HepG2 (cell line): ENCODE results near the gene PDCD2. TPM values are rescaled to one million over a fixed set of nuclear protein-coding genes. Genes with fewer than 3 reads are reported as not detected.

Experiments used
- FOXO1 ChIP-seq: sonication (generic); formaldehyde crosslinking; IDR thresholded peaks from 2 replicates; pipeline ENCODE4 v1.4.0; 2020; ENCODE audit warnings: missing genetic modification reagents
- HDAC1 ChIP-seq: sonication (generic); formaldehyde crosslinking; IDR thresholded peaks from 2 replicates; pipeline ENCODE4 v1.5.1; 2020; ENCODE audit warnings: mild to moderate bottlenecking, missing genetic modification reagents
- HNRNPLL ChIP-seq: fragments of 200-400 bp; formaldehyde crosslinking; IDR thresholded peaks from 2 replicates; pipeline ENCODE4 v1.6.1; 2017; ENCODE audit warnings: mild to moderate bottlenecking, low read depth, low read length; ENCODE audit not compliant: poor library complexity, severe bottlenecking
- HOXA3 ChIP-seq: sonication (generic); formaldehyde crosslinking; IDR thresholded peaks from 2 replicates; pipeline ENCODE4 v1.5.0; 2020; ENCODE audit warnings: missing genetic modification reagents
- HOXA5 ChIP-seq: sonication (generic); formaldehyde crosslinking; IDR thresholded peaks from 2 replicates; pipeline ENCODE4 v1.4.0; 2020; ENCODE audit warnings: missing genetic modification reagents
- MIER2 ChIP-seq: IDR thresholded peaks from 2 replicates; pipeline ENCODE4 v1.6.1; 2016; ENCODE audit warnings: missing biosample characterization, missing genetic modification reagents
- MYC ChIP-seq: sonication (generic); formaldehyde crosslinking; IDR thresholded peaks from 2 replicates; pipeline ENCODE4 v1.9.0; 2021; ENCODE audit warnings: missing genetic modification reagents, borderline replicate concordance
- NFE2L1 ChIP-seq: sonication (generic); formaldehyde crosslinking; IDR thresholded peaks from 2 replicates; pipeline ENCODE4 v1.4.0; 2020; ENCODE audit warnings: missing genetic modification reagents, mild to moderate bottlenecking, borderline replicate concordance
- SP1 ChIP-seq, 2 experiments: fragments of 450-650 bp in 1 of 2; sonication (generic) in 1 of 2; formaldehyde crosslinking in 1 of 2; IDR thresholded peaks; 2 replicates each; pipeline versions ENCODE4 v1.4.0 to v1.6.1; 2016 to 2020; ENCODE audit warnings: missing genetic modification reagents in 1 of 2
- THAP11 ChIP-seq: IDR thresholded peaks from 2 replicates; pipeline ENCODE4 v1.6.1; 2016; ENCODE audit warnings: missing biosample characterization, missing genetic modification reagents
- ZFP36 ChIP-seq: fragments of 150-350 bp; IDR thresholded peaks from 2 replicates; pipeline ENCODE4 v1.6.1; 2018; ENCODE audit warnings: borderline replicate concordance, low read length, low read depth; ENCODE audit not compliant: partially characterized antibody
- ZNF562 ChIP-seq: sonication (generic); formaldehyde crosslinking; IDR thresholded peaks from 2 replicates; pipeline ENCODE4 v1.8.0; 2022; ENCODE audit warnings: missing genetic modification reagents, borderline replicate concordance
- polyA plus RNA-seq, 8 experiments: library from polyadenylated mRNA; depleted of rRNA in 3 of 8; stranded (reverse) in 7 of 8; unstranded in 1 of 8; fragments of >200 nt; fragmentation: Illumina TruSeq in 4 of 8; extraction: Trizol in 4 of 8; gene quantifications; 2 replicates each; pipeline versions ENCODE4 v1.2.1 to v1.2.3, GENCODE V29; 2011 to 2016; ENCODE audit warnings: low read depth in 4 of 8, missing spikeins in 1 of 8, mixed read lengths in 1 of 8; ENCODE audit not compliant: insufficient read depth in 1 of 8
- total RNA-seq, 5 experiments: library from RNA; depleted of rRNA; stranded (reverse); fragments of >200 nt; fragmentation: Illumina TruSeq; extraction: Trizol; gene quantifications; 2 replicates each; pipeline ENCODE4 v1.2.3, GENCODE V29; 2016; ENCODE audit warnings: low read depth in 1 of 5
- TF ChIP-seq, protein P1 (sequence below): sonication (generic); formaldehyde crosslinking; IDR thresholded peaks from 2 replicates; pipeline ENCODE4 v1.4.0; 2020; ENCODE audit warnings: mild to moderate bottlenecking, missing genetic modification reagents
- TF ChIP-seq, protein P2 (sequence below): sonication (generic); formaldehyde crosslinking; IDR thresholded peaks from 2 replicates; pipeline ENCODE4 v1.8.0; 2022; ENCODE audit warnings: low read depth, missing genetic modification reagents
- TF ChIP-seq, protein P3 (sequence below): sonication (generic); formaldehyde crosslinking; IDR thresholded peaks from 2 replicates; pipeline ENCODE4 v1.4.0; 2020; ENCODE audit warnings: missing genetic modification reagents, borderline replicate concordance
- TF ChIP-seq, protein P4 (sequence below): IDR thresholded peaks from 2 replicates; pipeline ENCODE4 v1.6.1; 2016; ENCODE audit warnings: low read depth, borderline replicate concordance
- TF ChIP-seq, protein P5 (sequence below): sonication (generic); formaldehyde crosslinking; conservative IDR thresholded peaks from 2 replicates; pipeline ENCODE4 v1.8.0; 2022; ENCODE audit warnings: missing genetic modification reagents

Gene PDCD2
- total and polyA plus RNA-seq, 2 of the 13 experiments (the other 11 are each of a cell fraction or from before 2014, with no cell fraction given): 83.6 to 133 TPM

DNA sequence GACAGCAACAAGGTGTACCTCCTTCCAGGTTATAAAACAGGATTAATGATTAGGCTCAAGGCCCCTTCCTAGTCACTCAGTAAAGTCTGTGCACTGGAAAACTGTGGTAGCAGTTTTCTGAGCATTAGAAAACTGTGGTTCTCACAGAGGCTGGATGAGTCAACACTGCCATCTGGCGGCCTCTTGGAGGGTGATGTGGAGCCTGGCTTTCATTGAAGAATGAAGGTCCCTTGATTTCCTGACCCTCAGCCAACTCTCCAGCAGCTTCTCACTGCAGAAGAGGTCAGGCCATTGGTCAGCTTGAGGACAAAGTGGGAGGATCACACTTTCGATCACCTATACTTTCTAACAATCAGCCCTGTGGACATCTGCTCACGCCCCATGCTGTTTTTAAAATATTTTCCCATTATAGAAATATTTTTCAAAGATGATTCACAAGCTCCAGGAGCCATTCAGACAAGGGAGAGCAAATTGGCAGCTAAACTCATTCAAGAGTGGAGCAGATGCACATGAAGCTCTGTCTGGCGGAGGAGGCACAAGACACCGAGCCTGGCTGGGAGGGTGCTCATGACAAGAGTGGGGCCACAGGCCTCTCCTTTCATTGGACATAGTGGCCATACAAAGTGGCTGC is 54.5 kb downstream of the PDCD2 start (continued):
- TF ChIP-seq HNRNPLL: no peak
- TF ChIP-seq, protein P1, sequence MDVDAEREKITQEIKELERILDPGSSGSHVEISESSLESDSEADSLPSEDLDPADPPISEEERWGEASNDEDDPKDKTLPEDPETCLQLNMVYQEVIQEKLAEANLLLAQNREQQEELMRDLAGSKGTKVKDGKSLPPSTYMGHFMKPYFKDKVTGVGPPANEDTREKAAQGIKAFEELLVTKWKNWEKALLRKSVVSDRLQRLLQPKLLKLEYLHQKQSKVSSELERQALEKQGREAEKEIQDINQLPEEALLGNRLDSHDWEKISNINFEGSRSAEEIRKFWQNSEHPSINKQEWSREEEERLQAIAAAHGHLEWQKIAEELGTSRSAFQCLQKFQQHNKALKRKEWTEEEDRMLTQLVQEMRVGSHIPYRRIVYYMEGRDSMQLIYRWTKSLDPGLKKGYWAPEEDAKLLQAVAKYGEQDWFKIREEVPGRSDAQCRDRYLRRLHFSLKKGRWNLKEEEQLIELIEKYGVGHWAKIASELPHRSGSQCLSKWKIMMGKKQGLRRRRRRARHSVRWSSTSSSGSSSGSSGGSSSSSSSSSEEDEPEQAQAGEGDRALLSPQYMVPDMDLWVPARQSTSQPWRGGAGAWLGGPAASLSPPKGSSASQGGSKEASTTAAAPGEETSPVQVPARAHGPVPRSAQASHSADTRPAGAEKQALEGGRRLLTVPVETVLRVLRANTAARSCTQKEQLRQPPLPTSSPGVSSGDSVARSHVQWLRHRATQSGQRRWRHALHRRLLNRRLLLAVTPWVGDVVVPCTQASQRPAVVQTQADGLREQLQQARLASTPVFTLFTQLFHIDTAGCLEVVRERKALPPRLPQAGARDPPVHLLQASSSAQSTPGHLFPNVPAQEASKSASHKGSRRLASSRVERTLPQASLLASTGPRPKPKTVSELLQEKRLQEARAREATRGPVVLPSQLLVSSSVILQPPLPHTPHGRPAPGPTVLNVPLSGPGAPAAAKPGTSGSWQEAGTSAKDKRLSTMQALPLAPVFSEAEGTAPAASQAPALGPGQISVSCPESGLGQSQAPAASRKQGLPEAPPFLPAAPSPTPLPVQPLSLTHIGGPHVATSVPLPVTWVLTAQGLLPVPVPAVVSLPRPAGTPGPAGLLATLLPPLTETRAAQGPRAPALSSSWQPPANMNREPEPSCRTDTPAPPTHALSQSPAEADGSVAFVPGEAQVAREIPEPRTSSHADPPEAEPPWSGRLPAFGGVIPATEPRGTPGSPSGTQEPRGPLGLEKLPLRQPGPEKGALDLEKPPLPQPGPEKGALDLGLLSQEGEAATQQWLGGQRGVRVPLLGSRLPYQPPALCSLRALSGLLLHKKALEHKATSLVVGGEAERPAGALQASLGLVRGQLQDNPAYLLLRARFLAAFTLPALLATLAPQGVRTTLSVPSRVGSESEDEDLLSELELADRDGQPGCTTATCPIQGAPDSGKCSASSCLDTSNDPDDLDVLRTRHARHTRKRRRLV (CRISPR knock-in tag): no peak
- TF ChIP-seq, protein P2, sequence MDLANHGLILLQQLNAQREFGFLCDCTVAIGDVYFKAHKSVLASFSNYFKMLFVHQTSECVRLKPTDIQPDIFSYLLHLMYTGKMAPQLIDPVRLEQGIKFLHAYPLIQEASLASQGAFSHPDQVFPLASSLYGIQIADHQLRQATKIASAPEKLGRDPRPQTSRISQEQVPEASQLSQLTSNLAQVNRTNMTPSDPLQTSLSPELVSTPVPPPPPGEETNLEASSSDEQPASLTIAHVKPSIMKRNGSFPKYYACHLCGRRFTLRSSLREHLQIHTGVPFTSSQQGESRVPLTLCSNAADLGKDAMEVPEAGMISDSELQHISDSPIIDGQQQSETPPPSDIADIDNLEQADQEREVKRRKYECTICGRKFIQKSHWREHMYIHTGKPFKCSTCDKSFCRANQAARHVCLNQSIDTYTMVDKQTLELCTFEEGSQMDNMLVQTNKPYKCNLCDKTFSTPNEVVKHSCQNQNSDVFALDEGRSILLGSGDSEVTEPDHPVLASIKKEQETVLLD: no peak
- no peak for TF ChIP-seq MIER2 (CRISPR knock-in tag)
- no peak for TF ChIP-seq SP1 (IDR thresholded peaks at IDR 0.05)
- TF ChIP-seq SP1 (CRISPR knock-in tag; IDR thresholded peaks at IDR 0.05): no peak
- TF ChIP-seq HOXA5 (CRISPR knock-in tag): no peak
- TF ChIP-seq, protein P3, sequence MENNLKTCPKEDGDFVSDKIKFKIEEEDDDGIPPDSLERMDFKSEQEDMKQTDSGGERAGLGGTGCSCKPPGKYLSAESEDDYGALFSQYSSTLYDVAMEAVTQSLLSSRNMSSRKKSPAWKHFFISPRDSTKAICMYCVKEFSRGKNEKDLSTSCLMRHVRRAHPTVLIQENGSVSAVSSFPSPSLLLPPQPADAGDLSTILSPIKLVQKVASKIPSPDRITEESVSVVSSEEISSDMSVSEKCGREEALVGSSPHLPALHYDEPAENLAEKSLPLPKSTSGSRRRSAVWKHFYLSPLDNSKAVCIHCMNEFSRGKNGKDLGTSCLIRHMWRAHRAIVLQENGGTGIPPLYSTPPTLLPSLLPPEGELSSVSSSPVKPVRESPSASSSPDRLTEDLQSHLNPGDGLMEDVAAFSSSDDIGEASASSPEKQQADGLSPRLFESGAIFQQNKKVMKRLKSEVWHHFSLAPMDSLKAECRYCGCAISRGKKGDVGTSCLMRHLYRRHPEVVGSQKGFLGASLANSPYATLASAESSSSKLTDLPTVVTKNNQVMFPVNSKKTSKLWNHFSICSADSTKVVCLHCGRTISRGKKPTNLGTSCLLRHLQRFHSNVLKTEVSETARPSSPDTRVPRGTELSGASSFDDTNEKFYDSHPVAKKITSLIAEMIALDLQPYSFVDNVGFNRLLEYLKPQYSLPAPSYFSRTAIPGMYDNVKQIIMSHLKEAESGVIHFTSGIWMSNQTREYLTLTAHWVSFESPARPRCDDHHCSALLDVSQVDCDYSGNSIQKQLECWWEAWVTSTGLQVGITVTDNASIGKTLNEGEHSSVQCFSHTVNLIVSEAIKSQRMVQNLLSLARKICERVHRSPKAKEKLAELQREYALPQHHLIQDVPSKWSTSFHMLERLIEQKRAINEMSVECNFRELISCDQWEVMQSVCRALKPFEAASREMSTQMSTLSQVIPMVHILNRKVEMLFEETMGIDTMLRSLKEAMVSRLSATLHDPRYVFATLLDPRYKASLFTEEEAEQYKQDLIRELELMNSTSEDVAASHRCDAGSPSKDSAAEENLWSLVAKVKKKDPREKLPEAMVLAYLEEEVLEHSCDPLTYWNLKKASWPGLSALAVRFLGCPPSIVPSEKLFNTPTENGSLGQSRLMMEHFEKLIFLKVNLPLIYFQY (CRISPR knock-in tag): no peak
- no peak for TF ChIP-seq HDAC1
- TF ChIP-seq FOXO1 (CRISPR knock-in tag): no peak
- TF ChIP-seq NFE2L1 (CRISPR knock-in tag): no peak
- TF ChIP-seq, protein P4, sequence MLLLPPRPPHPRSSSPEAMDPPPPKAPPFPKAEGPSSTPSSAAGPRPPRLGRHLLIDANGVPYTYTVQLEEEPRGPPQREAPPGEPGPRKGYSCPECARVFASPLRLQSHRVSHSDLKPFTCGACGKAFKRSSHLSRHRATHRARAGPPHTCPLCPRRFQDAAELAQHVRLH: 0 out of 2 replicates have a peak, but pooled peaks have one; percentile 37
- TF ChIP-seq THAP11 (CRISPR knock-in tag): no peak
- TF ChIP-seq MYC (CRISPR knock-in tag): no peak
- no peak for TF ChIP-seq ZFP36
- TF ChIP-seq HOXA3 (CRISPR knock-in tag): no peak
- TF ChIP-seq, protein P5, sequence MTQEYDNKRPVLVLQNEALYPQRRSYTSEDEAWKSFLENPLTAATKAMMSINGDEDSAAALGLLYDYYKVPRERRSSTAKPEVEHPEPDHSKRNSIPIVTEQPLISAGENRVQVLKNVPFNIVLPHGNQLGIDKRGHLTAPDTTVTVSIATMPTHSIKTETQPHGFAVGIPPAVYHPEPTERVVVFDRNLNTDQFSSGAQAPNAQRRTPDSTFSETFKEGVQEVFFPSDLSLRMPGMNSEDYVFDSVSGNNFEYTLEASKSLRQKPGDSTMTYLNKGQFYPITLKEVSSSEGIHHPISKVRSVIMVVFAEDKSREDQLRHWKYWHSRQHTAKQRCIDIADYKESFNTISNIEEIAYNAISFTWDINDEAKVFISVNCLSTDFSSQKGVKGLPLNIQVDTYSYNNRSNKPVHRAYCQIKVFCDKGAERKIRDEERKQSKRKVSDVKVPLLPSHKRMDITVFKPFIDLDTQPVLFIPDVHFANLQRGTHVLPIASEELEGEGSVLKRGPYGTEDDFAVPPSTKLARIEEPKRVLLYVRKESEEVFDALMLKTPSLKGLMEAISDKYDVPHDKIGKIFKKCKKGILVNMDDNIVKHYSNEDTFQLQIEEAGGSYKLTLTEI: no peak
- no peak for TF ChIP-seq ZNF562 (CRISPR knock-in tag)
